Measurements from ENCODE around the gene GLI3.
A peak's percentile ranks its signal among the peaks of the same experiment; 100 is the strongest.

DNA sequence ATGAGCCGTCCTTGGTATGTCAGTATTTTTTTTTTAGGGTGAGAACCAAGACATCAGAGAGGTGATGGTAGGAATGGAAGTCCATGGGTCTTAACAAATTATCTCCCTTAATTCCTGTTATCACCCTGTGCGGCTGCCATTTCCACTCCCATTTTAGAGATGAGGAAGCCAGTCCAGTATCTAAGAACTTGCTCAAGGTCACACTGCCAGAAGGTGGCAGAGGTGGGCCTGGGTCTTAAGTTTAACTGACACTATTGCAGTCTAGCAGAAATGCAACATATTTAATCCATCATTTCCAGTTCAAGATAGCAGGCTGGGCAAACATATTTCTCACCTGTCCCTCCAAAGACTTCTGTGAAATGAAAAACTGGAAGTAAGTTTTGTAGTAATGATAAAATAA lies 108.3 kb downstream of the GLI3 start:
- TF ChIP-seq, protein P1, sequence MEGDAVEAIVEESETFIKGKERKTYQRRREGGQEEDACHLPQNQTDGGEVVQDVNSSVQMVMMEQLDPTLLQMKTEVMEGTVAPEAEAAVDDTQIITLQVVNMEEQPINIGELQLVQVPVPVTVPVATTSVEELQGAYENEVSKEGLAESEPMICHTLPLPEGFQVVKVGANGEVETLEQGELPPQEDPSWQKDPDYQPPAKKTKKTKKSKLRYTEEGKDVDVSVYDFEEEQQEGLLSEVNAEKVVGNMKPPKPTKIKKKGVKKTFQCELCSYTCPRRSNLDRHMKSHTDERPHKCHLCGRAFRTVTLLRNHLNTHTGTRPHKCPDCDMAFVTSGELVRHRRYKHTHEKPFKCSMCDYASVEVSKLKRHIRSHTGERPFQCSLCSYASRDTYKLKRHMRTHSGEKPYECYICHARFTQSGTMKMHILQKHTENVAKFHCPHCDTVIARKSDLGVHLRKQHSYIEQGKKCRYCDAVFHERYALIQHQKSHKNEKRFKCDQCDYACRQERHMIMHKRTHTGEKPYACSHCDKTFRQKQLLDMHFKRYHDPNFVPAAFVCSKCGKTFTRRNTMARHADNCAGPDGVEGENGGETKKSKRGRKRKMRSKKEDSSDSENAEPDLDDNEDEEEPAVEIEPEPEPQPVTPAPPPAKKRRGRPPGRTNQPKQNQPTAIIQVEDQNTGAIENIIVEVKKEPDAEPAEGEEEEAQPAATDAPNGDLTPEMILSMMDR (conservative IDR thresholded peaks at IDR 0.05 in 1 of 2, IDR thresholded peaks at IDR 0.05 in 1 of 2; ENCODE audit: extremely low read depth in 1 of 2, insufficient read depth in 1 of 2, low read depth in 1 of 2, low read length in 2 of 2), result peak in 1 of 2 donors; percentile 42
- TF ChIP-seq EZH2 (IDR thresholded peaks at IDR 0.05; ENCODE audit: borderline replicate concordance, low read length), result no peak
